Aorta (tissue), 5 donors: ENCODE data around the gene HIVEP3. TPM values are rescaled to one million over a fixed set of nuclear protein-coding genes. Genes with fewer than 3 reads are reported as not detected.

Source experiments
- ATAC-seq: fragments of 200-7000 bp; cut with Tn5 transposase; one replicate; pipeline ENCODE4 v1.9.1; 2022; ENCODE audit warnings: moderate library complexity; ENCODE audit not compliant: low FRiP score
- DNase-seq, 2 donors: peaks; one replicate each; pipeline ENCODE4 v3.0.0-alpha.2; 2020
- H3K27ac ChIP-seq, 2 donors: one replicate each; pipeline ENCODE4 v1.5.1; 2013; ENCODE audit warnings: low read length in 2 of 2, mild to moderate bottlenecking in 2 of 2, moderate library complexity in 2 of 2, control low read depth in 1 of 2, inconsistent platforms in 1 of 2, low read depth in 1 of 2
- H3K27me3 ChIP-seq, 2 donors: one replicate each; pipeline ENCODE4 v1.6.1; 2013; ENCODE audit warnings: control low read depth in 1 of 2, low read length in 1 of 2, mild to moderate bottlenecking in 1 of 2, moderate library complexity in 1 of 2; ENCODE audit not compliant: insufficient read depth in 2 of 2, control insufficient read depth in 1 of 2
- H3K36me3 ChIP-seq, 2 donors: one replicate each; pipeline ENCODE4 v1.6.1; 2013; ENCODE audit warnings: control low read depth in 1 of 2, low read length in 1 of 2, mild to moderate bottlenecking in 1 of 2; ENCODE audit not compliant: insufficient read depth in 2 of 2, control insufficient read depth in 1 of 2
- H3K4me1 ChIP-seq, 2 donors: one replicate each; pipeline ENCODE4 v1.6.1; 2013; ENCODE audit warnings: low read length in 2 of 2, control low read depth in 1 of 2, mild to moderate bottlenecking in 1 of 2, moderate library complexity in 1 of 2; ENCODE audit not compliant: insufficient read depth in 2 of 2, control insufficient read depth in 1 of 2
- H3K4me3 ChIP-seq, 2 donors: one replicate each; pipeline ENCODE4 v1.5.1; 2013; ENCODE audit warnings: low read length in 2 of 2, control low read depth in 1 of 2, mild to moderate bottlenecking in 1 of 2
- H3K9me3 ChIP-seq: one replicate; pipeline ENCODE4 v1.6.1; 2013; ENCODE audit warnings: mild to moderate bottlenecking, low read length; ENCODE audit not compliant: control insufficient read depth
- WGBS, 2 donors: extraction: QIAGEN DNeasy Blood & Tissue Kit; methylation state at CpG; one replicate each; pipeline ENCODE4 v1.1.7; 2013; 5-methylcytosine and 5-hydroxymethylcytosine counted together
- intact Hi-C, 2 donors: fragments of 100-400 bp; cut with DNase I; formaldehyde crosslinking; loops; one replicate each; pipeline versions ENCODE4 v1.14.2 to v1.15.0; 2022
- polyA plus RNA-seq, 2 donors: library from polyadenylated mRNA; stranded (reverse); fragments of 200-250 nt; gene quantifications; one replicate each; pipeline ENCODE4 v1.2.3, GENCODE V29; 2013
- total RNA-seq, 2 donors: library from RNA; stranded (reverse); fragmentation: NEBNext Ultra II Directional; extraction: Animal tissue kit (Norgen Biotek cat#: 25700); gene quantifications; one replicate each; pipeline ENCODE4 v1.2.1, GENCODE V29; 2021
- donor health status: healthy with polysubstance abuse.
- donor health status: Bipolar disorder and iron deficiency.
- donor health status: DM: no; HTN: no; CAD: no.
- donor health status: DM: no; HTN: no; CAD: no.
- donor health status: DM: yes; HTN: yes; CAD: no.

Gene HIVEP3
- total and polyA plus RNA-seq, 4 donors, result 1.6 to 6.3 (median 4.0) TPM

DNA sequence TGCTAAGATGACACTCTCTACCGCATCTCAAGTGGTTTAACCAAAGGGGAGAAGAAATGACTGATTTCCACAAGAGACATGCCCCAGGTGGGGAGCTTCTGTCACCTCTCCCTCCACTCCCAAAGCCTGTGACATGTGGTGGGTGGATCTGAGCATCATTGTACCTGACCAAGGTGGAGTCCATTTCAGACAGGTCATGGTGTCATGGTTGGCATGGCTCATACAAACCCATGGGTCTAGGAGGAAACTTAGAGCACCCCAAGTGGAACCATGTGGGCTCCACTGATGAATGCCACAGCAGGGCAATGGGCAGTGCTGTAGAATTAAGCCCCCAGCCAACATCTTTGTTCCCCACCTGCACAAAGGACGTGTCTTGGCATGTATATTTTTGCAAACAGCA is 302.7 kb downstream of the HIVEP3 start:
- H3K36me3 ChIP-seq, result no peaks in the 10 kb centered on the region
- intact Hi-C loops, result no loop called here
- no peak for DNase-seq
- no peak for ATAC-seq
- no peaks in the 10 kb centered on the region for H3K4me1 ChIP-seq
- H3K27me3 ChIP-seq, result no peaks in the 10 kb centered on the region
- 96% methylated on average over 2 of the region's 2 CpGs for WGBS, 2 donors
- H3K4me3 ChIP-seq, result no peak overlapping the region
- no peaks in the 10 kb centered on the region for H3K9me3 ChIP-seq
- H3K27ac ChIP-seq, result no peak overlapping the region

DNA sequence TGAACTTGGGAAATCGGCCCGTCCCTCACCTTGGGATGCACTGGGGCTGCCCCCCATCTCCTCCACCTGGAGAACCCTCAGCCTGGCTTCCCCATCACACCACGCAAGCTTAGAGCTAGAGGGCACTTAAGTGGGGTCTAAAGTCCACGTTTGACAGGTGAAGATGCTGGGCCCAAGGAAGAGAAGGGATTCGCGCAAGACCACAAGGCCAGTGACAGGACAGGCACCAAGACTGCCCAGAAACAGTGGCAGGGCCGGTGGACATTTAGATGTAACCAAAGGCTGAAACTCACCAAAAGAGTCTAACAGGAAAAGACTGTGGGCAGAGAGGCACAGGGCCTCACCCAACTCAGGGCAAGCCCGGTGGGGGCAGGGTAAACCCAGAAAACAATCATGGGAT is 303.4 kb downstream of the HIVEP3 start:
- Histone ChIP-seq H3K36me3 (no peaks in the 10 kb centered on the region), H3K4me1 (no peaks in the 10 kb centered on the region), H3K4me3 (no peak overlapping the region), H3K9me3 (no peaks in the 10 kb centered on the region), H3K27ac (no peak overlapping the region), H3K27me3 (no peaks in the 10 kb centered on the region)
- WGBS, 2 donors, result 95 to 96% methylated on average over 8 of the region's 8 CpGs
- DNase-seq (no peak), ATAC-seq (no peak)
- intact Hi-C loops, result no loop called here

DNA sequence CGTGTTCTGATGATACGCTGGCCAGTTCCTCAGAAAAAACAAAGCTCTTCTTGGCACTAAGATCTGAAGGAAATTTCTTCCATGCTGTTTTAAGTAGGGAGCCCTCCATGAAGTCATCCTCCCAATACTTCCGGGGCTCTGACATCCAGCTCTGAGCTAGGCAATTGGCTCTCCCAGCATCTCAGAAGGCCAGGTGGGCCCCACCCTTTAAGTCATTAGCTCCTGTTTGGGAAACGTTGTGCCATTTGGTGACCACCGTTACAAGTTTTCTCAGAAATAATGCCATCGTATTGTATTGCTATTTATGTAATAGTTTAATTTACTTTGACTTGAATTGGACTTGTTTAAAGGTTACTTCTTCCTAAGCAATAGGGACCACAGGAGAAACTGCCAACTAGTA is 303.9 kb downstream of the HIVEP3 start:
- Histone ChIP-seq H3K4me3 (no peak overlapping the region), H3K36me3 (no peaks in the 10 kb centered on the region), H3K27ac (no peak overlapping the region), H3K27me3 (no peaks in the 10 kb centered on the region), H3K4me1 (no peaks in the 10 kb centered on the region), H3K9me3 (no peaks in the 10 kb centered on the region)
- 94 to 96% methylated on average over 6 of the region's 6 CpGs for WGBS, 2 donors
- ATAC-seq (no peak), DNase-seq (no peak)
- intact Hi-C loops, result no loop called here

DNA sequence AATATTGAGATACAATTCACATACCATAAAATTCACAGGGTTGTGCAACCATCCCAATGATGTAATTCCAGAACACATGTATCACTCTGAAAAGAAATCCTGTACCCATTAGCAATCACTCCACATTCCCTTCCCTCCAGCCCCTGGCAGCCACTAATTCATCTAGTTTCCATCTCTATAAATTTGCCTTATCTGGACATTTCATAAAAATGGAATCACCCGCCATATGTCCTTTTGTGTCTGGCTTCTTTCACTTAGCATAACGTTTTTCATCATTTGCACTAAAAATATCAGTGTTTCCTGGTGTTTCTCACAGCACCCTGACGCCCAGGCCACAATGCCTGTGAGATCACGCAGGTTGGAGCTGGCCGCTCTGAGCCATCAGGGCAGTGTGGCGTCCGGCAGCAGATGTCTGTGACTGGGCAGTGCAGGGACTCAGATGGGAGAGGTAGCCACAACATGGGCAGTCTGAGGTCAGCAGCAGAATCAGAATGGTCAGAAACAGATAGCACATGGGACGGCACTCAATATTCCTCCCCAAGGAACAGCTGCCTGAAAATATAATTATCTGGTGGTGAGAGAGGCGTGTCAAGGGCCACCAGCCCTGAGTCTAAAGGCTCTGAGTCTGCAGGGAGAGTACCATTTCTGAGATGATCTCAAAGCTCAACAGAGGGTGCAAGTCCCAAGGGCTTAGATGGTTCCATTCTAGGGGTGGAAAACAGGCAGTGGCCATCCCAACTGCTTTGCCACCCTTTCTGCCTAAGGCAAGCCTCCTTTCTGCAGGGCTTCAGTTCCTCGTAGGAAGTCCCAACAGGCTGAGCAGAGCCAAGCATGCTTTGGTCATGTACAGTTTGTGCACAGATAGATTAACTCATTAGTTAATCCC is 304.8 kb downstream of the HIVEP3 start:
- Histone ChIP-seq H3K27ac (no peak overlapping the region), H3K9me3 (no peaks in the 10 kb centered on the region), H3K36me3 (no peaks in the 10 kb centered on the region), H3K27me3 (no peaks in the 10 kb centered on the region), H3K4me3 (no peak overlapping the region), H3K4me1 (no peaks in the 10 kb centered on the region)
- intact Hi-C loops, result no loop called here
- DNase-seq, result no peak
- 91 to 94% methylated on average over 10 of the region's 10 CpGs for WGBS, 2 donors
- ATAC-seq, result no peak

DNA sequence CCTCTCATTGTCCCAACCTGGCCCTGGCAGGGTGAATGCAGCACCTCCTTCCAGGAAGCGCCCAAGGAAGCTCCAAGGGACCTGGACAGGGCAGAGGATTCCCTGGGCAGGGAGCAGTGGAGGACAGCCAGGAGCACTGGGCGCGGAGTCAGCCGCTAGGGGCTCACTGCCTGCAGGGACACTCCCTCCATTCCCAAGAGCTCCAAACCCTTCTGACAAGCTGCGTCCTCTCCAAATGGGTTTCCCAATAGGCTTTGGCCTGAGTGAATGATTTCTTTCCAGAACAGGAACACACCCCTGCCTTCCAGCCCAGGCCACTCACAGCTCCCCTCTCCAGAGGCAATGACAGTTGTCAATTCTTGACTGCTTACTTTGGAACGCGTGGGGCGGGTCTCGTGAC is 305.8 kb downstream of the HIVEP3 start:
- no peak overlapping the region for H3K4me3 ChIP-seq
- no peaks in the 10 kb centered on the region for H3K9me3 ChIP-seq
- H3K36me3 ChIP-seq, result no peaks in the 10 kb centered on the region
- intact Hi-C loops, result no loop called here
- whole genome bisulfite sequencing, 2 donors, result 97% methylated on average over 9 of the region's 9 CpGs
- no peaks in the 10 kb centered on the region for H3K27me3 ChIP-seq
- H3K4me1 ChIP-seq, result no peaks in the 10 kb centered on the region
- H3K27ac ChIP-seq, result no peak overlapping the region
- ATAC-seq, result no peak
- DNase-seq, result no peak

DNA sequence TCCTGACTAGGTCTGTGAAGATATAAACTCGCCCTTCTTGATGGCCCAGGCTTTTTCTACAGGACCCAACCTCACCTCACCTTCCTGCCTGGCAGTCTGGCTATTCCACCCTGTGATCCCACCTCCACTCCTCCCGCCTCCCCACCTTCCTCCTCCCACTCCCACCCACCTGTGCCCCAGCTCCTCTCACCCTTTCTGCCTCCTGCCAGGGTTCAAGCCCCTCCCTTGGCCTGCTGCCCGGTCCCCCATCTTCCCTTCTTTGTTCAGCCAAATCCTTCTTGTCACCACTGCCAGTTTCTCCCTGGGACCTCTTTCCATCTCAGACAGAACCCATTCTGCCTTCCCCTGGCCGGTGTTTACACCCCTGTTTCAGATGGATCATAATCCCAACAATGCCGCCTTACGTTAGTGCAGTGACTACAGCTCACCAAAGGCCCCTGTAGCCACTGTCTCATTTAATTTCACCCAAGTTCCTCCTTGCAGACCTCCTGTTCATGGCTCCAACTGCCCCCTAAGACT is 306.7 kb downstream of the HIVEP3 start:
- Histone ChIP-seq H3K27ac (no peak overlapping the region), H3K27me3 (no peaks in the 10 kb centered on the region), H3K4me3 (no peak overlapping the region), H3K4me1 (no peaks in the 10 kb centered on the region), H3K9me3 (no peaks in the 10 kb centered on the region), H3K36me3 (no peaks in the 10 kb centered on the region)
- ATAC-seq (no peak), DNase-seq (no peak)
- intact Hi-C loops, result no loop called here
- 93 to 96% methylated on average over 6 of the region's 6 CpGs for WGBS, 2 donors

DNA sequence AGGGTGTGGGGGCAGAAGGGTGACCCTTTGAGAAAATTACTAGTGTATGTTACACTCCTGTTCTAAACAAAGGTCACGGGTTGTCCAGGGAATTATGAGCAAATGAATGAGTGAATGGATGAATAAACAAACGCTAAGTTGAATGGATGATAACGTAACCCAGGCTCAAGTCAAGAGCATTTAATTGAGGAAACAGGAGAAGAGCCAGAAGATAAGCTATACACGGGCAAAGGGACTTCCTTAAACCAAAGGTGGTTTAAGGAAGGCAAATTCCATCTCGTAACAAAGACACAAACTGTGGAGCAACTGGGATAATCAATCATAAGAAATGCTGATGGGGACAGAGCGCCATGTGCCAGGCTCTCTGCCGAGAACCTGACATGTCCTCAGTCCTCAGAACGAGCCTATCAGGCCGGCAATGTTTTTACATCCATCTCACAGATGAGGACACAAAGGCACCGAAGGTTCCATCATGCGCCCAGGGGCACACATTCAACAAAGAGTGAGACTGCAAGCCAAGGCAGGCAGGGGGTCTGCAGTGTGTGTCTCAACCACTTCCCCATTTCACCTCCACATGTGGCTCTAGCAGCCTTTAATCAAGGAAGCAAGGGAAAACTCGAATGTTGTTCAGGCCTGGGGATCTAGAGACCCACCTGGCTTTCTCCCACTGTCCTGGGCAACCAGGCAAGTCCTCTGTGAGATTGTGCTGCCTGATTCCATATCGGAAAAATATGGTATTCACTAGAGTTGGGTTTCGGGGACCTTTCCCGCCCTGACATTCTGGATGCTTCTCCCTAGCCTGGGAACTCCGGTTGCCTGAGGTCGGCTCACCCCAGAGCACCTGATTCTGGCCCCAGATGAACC is 307.4 kb downstream of the HIVEP3 start:
- 97 to 98% methylated on average over 17 of the region's 17 CpGs for WGBS, 2 donors
- intact Hi-C loops, result no loop called here

DNA sequence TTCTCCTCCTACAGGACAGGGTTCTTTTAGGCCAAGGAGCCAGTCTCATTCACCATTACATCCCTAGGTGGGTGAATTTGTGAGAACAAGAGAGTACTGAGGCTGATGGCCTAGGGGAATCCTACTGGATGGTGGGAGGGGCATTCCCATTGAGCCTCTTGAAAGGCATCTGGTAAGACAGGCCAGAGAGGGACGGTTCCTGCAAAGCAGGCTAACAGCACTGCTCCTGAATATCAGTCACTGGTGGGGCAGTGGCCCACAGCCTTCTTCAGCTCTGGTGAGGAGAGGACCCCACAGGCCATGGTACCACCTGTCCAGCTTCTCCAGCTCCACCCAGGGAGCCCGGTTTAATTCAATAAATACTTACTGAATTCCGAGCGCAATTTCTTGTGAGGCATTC is 308.4 kb downstream of the HIVEP3 start:
- Histone ChIP-seq H3K4me3 (no peak overlapping the region), H3K9me3 (no peaks in the 10 kb centered on the region), H3K36me3 (no peaks in the 10 kb centered on the region), H3K27ac (no peak overlapping the region), H3K4me1 (no peaks in the 10 kb centered on the region), H3K27me3 (no peaks in the 10 kb centered on the region)
- intact Hi-C loops, result no loop called here
- DNase-seq (no peak), ATAC-seq (no peak)
- 97 to 99% methylated on average over 4 of the region's 4 CpGs for WGBS, 2 donors

More for the DNA sequence above, 307.4 kb downstream of the HIVEP3 start:
- ATAC-seq (no peak), DNase-seq (no peak)
- Histone ChIP-seq H3K9me3 (no peaks in the 10 kb centered on the region), H3K36me3 (no peaks in the 10 kb centered on the region), H3K4me3 (no peak overlapping the region), H3K4me1 (no peaks in the 10 kb centered on the region), H3K27me3 (no peaks in the 10 kb centered on the region), H3K27ac (no peak overlapping the region)
